GM06990 (cell line): Measurements from ENCODE around the gene ELOA.

Source experiments
- DNase-seq: peaks from one replicate; pipeline ENCODE4 v3.0.0-alpha.2; 2011; ENCODE audit not compliant: insufficient read length; ENCODE audit errors: extremely low read depth
- H3K27me3 ChIP-seq: replicated peaks from 2 replicates; pipeline ENCODE4 v1.6.0; 2011; ENCODE audit warnings: low read length; ENCODE audit not compliant: control insufficient read depth, insufficient read depth
- H3K36me3 ChIP-seq: 2 replicates; pipeline ENCODE4 v1.5.1; 2011; ENCODE audit warnings: low read length; ENCODE audit not compliant: control insufficient read depth, insufficient read depth
- H3K4me3 ChIP-seq: replicated peaks from 2 replicates; pipeline ENCODE4 v1.5.1; 2011; ENCODE audit warnings: low read depth, mild to moderate bottlenecking, control low read depth, low read length
- TF ChIP-seq, protein P1 (sequence below): IDR thresholded peaks from 2 replicates; pipeline ENCODE4 v1.5.1; 2011; ENCODE audit warnings: low read length, control low read depth, mild to moderate bottlenecking, inconsistent platforms; ENCODE audit not compliant: insufficient read depth, poor library complexity, severe bottlenecking

ELOA gene

DNA sequence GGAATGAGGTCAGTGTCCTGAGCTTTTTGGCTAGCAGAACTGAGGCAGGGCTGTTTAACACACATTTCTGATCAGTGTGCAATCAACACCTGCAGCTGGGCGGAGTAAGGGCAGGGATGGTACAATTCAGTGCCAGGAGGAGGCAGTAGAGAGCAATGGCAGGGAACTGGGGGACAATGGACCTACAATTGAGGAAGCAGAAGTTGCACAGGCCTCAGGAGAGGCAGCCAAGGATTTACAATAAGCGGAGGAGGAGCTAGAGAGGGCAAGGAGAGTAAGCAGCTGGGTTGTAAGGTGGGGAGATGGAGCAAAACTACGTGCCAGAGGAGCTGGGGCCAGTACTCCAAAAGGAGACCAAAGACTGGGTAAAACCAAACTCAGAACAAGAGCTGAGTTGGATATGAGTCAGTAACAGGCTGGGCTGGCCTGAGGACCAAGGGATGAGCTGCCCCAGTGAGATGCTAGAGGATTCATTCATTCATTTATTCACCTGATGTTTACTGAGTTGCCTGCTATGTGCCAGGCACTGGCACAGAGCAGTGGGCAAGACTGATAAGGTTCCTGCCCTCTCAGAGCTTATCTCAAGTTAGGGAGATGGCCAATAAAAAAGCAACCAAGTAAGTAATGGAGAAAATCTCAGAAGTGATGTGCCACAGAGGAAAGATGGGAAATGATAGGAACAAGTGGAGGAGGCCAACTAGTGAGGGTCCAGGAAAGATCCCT lies 67.7 kb downstream of the ELOA start:
- Histone ChIP-seq H3K36me3 (peaks cover 11% of the 10 kb centered on the region), H3K4me3 (no peak overlapping the region)
- DNase-seq: peak; percentile 50

More for the DNA sequence above, 67.7 kb downstream of the ELOA start:
- TF ChIP-seq, protein P1, sequence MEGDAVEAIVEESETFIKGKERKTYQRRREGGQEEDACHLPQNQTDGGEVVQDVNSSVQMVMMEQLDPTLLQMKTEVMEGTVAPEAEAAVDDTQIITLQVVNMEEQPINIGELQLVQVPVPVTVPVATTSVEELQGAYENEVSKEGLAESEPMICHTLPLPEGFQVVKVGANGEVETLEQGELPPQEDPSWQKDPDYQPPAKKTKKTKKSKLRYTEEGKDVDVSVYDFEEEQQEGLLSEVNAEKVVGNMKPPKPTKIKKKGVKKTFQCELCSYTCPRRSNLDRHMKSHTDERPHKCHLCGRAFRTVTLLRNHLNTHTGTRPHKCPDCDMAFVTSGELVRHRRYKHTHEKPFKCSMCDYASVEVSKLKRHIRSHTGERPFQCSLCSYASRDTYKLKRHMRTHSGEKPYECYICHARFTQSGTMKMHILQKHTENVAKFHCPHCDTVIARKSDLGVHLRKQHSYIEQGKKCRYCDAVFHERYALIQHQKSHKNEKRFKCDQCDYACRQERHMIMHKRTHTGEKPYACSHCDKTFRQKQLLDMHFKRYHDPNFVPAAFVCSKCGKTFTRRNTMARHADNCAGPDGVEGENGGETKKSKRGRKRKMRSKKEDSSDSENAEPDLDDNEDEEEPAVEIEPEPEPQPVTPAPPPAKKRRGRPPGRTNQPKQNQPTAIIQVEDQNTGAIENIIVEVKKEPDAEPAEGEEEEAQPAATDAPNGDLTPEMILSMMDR: peak; percentile 93
- H3K27me3 ChIP-seq: no peaks in the 10 kb centered on the region
